ENCODE data around the gene PSMD10.

PSMD10 gene

GRCh38 chrX:108053218-108053617, 38.1 kb downstream of the PSMD10 start:
- POLR2A ChIA-PET: no interaction called here
- Histone ChIP-seq H3K36me3 (ENCODE audit: control insufficient read depth in 2 of 2, insufficient read depth in 1 of 2, low read length in 2 of 2) (no peaks in the 10 kb centered on the region), H3K27ac (ENCODE audit: extremely low read depth, low read depth, low read length) (no peak overlapping the region), H3K9me3 (ENCODE audit: control insufficient read depth, insufficient read depth, low read depth, low read length) (no peaks in the 10 kb centered on the region), H3K4me1 (ENCODE audit: control insufficient read depth, insufficient read depth, low read length) (no peaks in the 10 kb centered on the region), H3K4me3 (ENCODE audit: low read depth, low read length) (no peak overlapping the region)
- TF ChIP-seq ZNF169 (tag by site-specific recombination; IDR thresholded peaks at IDR 0.05): no peak
- TF ChIP-seq KLF7 (tag by site-specific recombination; IDR thresholded peaks at IDR 0.05; ENCODE audit: borderline replicate concordance): no peak
- TF ChIP-seq ZNF223 (tag by site-specific recombination; IDR thresholded peaks at IDR 0.05): no peak
- TF ChIP-seq ZFP37 (tag by site-specific recombination; IDR thresholded peaks at IDR 0.05): no peak
- no peak for TF ChIP-seq ZNF10 (tag by site-specific recombination; IDR thresholded peaks at IDR 0.05)
- TF ChIP-seq ZNF398 (tag by site-specific recombination; IDR thresholded peaks at IDR 0.05): no peak
- no peak for TF ChIP-seq ZNF114 (tag by site-specific recombination; IDR thresholded peaks at IDR 0.05)
- TF ChIP-seq ZNF26 (tag by site-specific recombination; IDR thresholded peaks at IDR 0.05): no peak
- CTCF ChIA-PET: interaction anchor here (0.6 kb wide), 1 partner anchor 147 kb away, joined by 3 read pairs; no protein-coding TSS in a partner anchor

GRCh38 chrX:108049649-108050048, 41.7 kb downstream of the PSMD10 start:
- Histone ChIP-seq H3K9me3 (ENCODE audit: control insufficient read depth, insufficient read depth, low read depth, low read length) (no peaks in the 10 kb centered on the region), H3K4me1 (ENCODE audit: control insufficient read depth, insufficient read depth, low read length) (no peaks in the 10 kb centered on the region), H3K36me3 (ENCODE audit: control insufficient read depth in 2 of 2, insufficient read depth in 1 of 2, low read length in 2 of 2) (no peaks in the 10 kb centered on the region), H3K27ac (ENCODE audit: extremely low read depth, low read depth, low read length) (no peak overlapping the region), H3K4me3 (ENCODE audit: low read depth, low read length) (no peak overlapping the region)
- ChIA-PET POLR2A (no interaction called here), CTCF (interaction anchor here (1.4 kb wide), 1 partner anchor 10 kb away, joined by 3 read pairs; no protein-coding TSS in a partner anchor)
- no peak for TF ChIP-seq ZNF785 (tag by site-specific recombination; IDR thresholded peaks at IDR 0.05)
- no peak for TF ChIP-seq ZNF324 (tag by site-specific recombination; IDR thresholded peaks at IDR 0.05)
- TF ChIP-seq KLF10 (tag by site-specific recombination; IDR thresholded peaks at IDR 0.05): no peak
- TF ChIP-seq KLF16 (tag by site-specific recombination; IDR thresholded peaks at IDR 0.05): no peak
- TF ChIP-seq GFI1B (tag by site-specific recombination; IDR thresholded peaks at IDR 0.05): no peak
- TF ChIP-seq REST (tag by site-specific recombination; IDR thresholded peaks at IDR 0.05): no peak

GRCh38 chrX:108044554-108045256, 46.6 kb downstream of the PSMD10 start, which contains the start of gene VSIG1:
TSS of gene VSIG1 (plus strand) at chrX:108045065. CDS start at chrX:108045131, 66 bp downstream.
- H3K4me1 ChIP-seq (ENCODE audit: control insufficient read depth, insufficient read depth, low read length): no peaks in the 10 kb centered on the region
- no peaks in the 10 kb centered on the region for H3K36me3 ChIP-seq (ENCODE audit: control insufficient read depth in 2 of 2, insufficient read depth in 1 of 2, low read length in 2 of 2)
- no peak within 1 kb of the TSS for H3K4me3 ChIP-seq (ENCODE audit: low read depth, low read length)
- H3K27ac ChIP-seq (ENCODE audit: extremely low read depth, low read depth, low read length): no peak within 1 kb of the TSS
- TF ChIP-seq ZNF239 (tag by site-specific recombination; IDR thresholded peaks at IDR 0.05) (no peak), ZNF549 (tag by site-specific recombination; IDR thresholded peaks at IDR 0.05) (no peak)
- POLR2A ChIA-PET: no interaction called here
- H3K9me3 ChIP-seq (ENCODE audit: control insufficient read depth, insufficient read depth, low read depth, low read length): no peaks in the 10 kb centered on the region
- CTCF ChIA-PET: interaction anchor here (0.6 kb wide), 2 partner anchors 41 to 1092 kb away, joined by 3 read pairs; no protein-coding TSS in a partner anchor

Measured in HEK293 (cell line).